Measurements from ENCODE around the gene DIAPH2.

DIAPH2 gene

GRCh38 chrX:97636473-97637140 is 952.0 kb downstream of the DIAPH2 start:
- H3K36me3 ChIP-seq (replicated peaks), result no peaks in the 10 kb centered on the region
- in situ Hi-C loops (cut with HindIII; ENCODE audit: low pct_ligation_motif_present, low sequenced_read_pairs), result no loop called here
- DNase-seq, result no peak
- H3K27me3 ChIP-seq (replicated peaks), result no peaks in the 10 kb centered on the region
- no peak overlapping the region for H3K4me3 ChIP-seq (ENCODE audit: low read depth, low read length)
- no peak overlapping the region for H3K27ac ChIP-seq
- no peak for TF ChIP-seq CTCF (IDR thresholded peaks at IDR 0.05; ENCODE audit: low read depth, low read length, missing control alignments)

GRCh38 chrX:97637289-97637688 is 952.6 kb downstream of the DIAPH2 start:
- Histone ChIP-seq H3K27ac (no peak overlapping the region), H3K27me3 (replicated peaks) (no peaks in the 10 kb centered on the region), H3K36me3 (replicated peaks) (no peaks in the 10 kb centered on the region), H3K4me3 (ENCODE audit: low read depth, low read length) (no peak overlapping the region)
- in situ Hi-C loops (cut with HindIII; ENCODE audit: low pct_ligation_motif_present, low sequenced_read_pairs), result no loop called here
- TF ChIP-seq CTCF (IDR thresholded peaks at IDR 0.05; ENCODE audit: low read depth, low read length, missing control alignments), result no peak
- DNase-seq, result no peak

- Histone ChIP-seq H3K27me3 (replicated peaks) (no peaks in the 10 kb centered on the region), H3K27ac (no peak overlapping the region), H3K36me3 (replicated peaks) (no peaks in the 10 kb centered on the region), H3K4me3 (ENCODE audit: low read depth, low read length) (no peak overlapping the region)
- DNase-seq, result no peak
- in situ Hi-C loops (cut with HindIII; ENCODE audit: low pct_ligation_motif_present, low sequenced_read_pairs), result no loop called here
- no peak for TF ChIP-seq CTCF (IDR thresholded peaks at IDR 0.05; ENCODE audit: low read depth, low read length, missing control alignments)
Observed at GRCh38 chrX:97638621-97639020, 954.0 kb downstream of the DIAPH2 start.

- TF ChIP-seq CTCF (IDR thresholded peaks at IDR 0.05; ENCODE audit: low read depth, low read length, missing control alignments), result no peak
- Histone ChIP-seq H3K27ac (no peak overlapping the region), H3K4me3 (ENCODE audit: low read depth, low read length) (no peak overlapping the region), H3K27me3 (replicated peaks) (no peaks in the 10 kb centered on the region), H3K36me3 (replicated peaks) (no peaks in the 10 kb centered on the region)
- no peak for DNase-seq
- in situ Hi-C loops (cut with HindIII; ENCODE audit: low pct_ligation_motif_present, low sequenced_read_pairs), result no loop called here
Observed at GRCh38 chrX:97639526-97639925, 954.9 kb downstream of the DIAPH2 start.

All from brain microvascular endothelial cell (primary cell).